AML-193 (cell line): Measurements from ENCODE around the gene SGCD.

Source experiments
- DNase-seq, 2 experiments: peaks; one replicate each; lab custom pipeline; 2025; lab: John Stamatoyannopoulos, UW

The SGCD gene

GRCh38 chr5:156513123-156513815, 186.3 kb downstream of the SGCD start:
- DNase-seq: peak; percentile 76 to 78

GRCh38 chr5:156515121-156515520, 188.2 kb downstream of the SGCD start:
- DNase-seq: no peak

- no peak for DNase-seq
Measured at GRCh38 chr5:156515803-156516360, 188.9 kb downstream of the SGCD start.

- no peak for DNase-seq
Measured at GRCh38 chr5:156522651-156523529, 195.9 kb downstream of the SGCD start.

GRCh38 chr5:156523607-156524006, 196.6 kb downstream of the SGCD start:
- DNase-seq: no peak

GRCh38 chr5:156526081-156526925, 199.3 kb downstream of the SGCD start:
- no peak for DNase-seq

GRCh38 chr5:156527611-156528010, 200.6 kb downstream of the SGCD start:
- DNase-seq: no peak

GRCh38 chr5:156528673-156529072, 201.7 kb downstream of the SGCD start:
- DNase-seq: no peak

GRCh38 chr5:156529892-156530291, 202.9 kb downstream of the SGCD start:
- DNase-seq: peak; percentile 66 to 74

GRCh38 chr5:156531199-156531598, 204.2 kb downstream of the SGCD start:
- DNase-seq: no peak

GRCh38 chr5:156532921-156533320, 206.0 kb downstream of the SGCD start:
- no peak for DNase-seq

- DNase-seq: no peak
Measured at GRCh38 chr5:156534085-156534484, 207.1 kb downstream of the SGCD start.

- no peak for DNase-seq
Measured at GRCh38 chr5:156534906-156535485, 208.0 kb downstream of the SGCD start.

GRCh38 chr5:156540491-156540890, 213.5 kb downstream of the SGCD start:
- DNase-seq: no peak

- DNase-seq: no peak
Measured at GRCh38 chr5:156541582-156541981, 214.6 kb downstream of the SGCD start.

GRCh38 chr5:156543348-156544145, 216.6 kb downstream of the SGCD start:
- DNase-seq: no peak

- no peak for DNase-seq
Measured at GRCh38 chr5:156552855-156553358, 225.9 kb downstream of the SGCD start.

GRCh38 chr5:156556666-156557406, 229.9 kb downstream of the SGCD start:
- DNase-seq: no peak

GRCh38 chr5:156560002-156560401, 233.0 kb downstream of the SGCD start:
- DNase-seq: no peak

- DNase-seq: no peak
Measured at GRCh38 chr5:156561651-156562050, 234.7 kb downstream of the SGCD start.
